Prostate gland (tissue), 2 donors: Measurements from ENCODE around the gene GATA6. TPM values are rescaled to one million over a fixed set of nuclear protein-coding genes. Genes with fewer than 3 reads are reported as not detected.

Source experiments
- DNase-seq: peaks from one replicate; pipeline ENCODE4 v3.0.0-alpha.2; 2019; ENCODE audit warnings: low spot score
- H3K27ac ChIP-seq, 2 donors: fragments of 200-600 bp; sonication (generic); 2 replicates each; pipeline ENCODE4 v1.5.1; 2017 to 2019
- H3K27me3 ChIP-seq: fragments of 200-600 bp; sonication (generic); replicated peaks from 2 replicates; pipeline ENCODE4 v1.5.1; 2019; ENCODE audit not compliant: insufficient read depth
- H3K36me3 ChIP-seq, 2 donors: fragments of 200-600 bp; sonication (generic); 1 replicate in 1 of 2; 2 replicates in 1 of 2; pipeline versions ENCODE4 v1.5.1 to v1.8.1; 2017 to 2019
- H3K4me1 ChIP-seq: fragments of 200-600 bp; sonication (generic); replicated peaks from 2 replicates; pipeline ENCODE4 v1.5.1; 2019
- H3K4me3 ChIP-seq, 2 donors: fragments of 200-600 bp; sonication (generic); 2 replicates each; pipeline ENCODE4 v1.5.1; 2017 to 2019
- H3K9me3 ChIP-seq: fragments of 200-600 bp; sonication (generic); 2 replicates; pipeline ENCODE4 v1.5.1; 2017
- POLR2A ChIP-seq: fragments of 450-650 bp; IDR thresholded peaks from one replicate; pipeline ENCODE4 v1.6.1; 2016; ENCODE audit warnings: antibody characterized with exemption, mild to moderate bottlenecking
- POLR2AphosphoS5 ChIP-seq: sonication (generic); formaldehyde crosslinking; IDR thresholded peaks from one replicate; pipeline ENCODE4 v1.6.1; 2017; ENCODE audit warnings: antibody characterized with exemption
- WGBS: methylation state at CpG from one replicate; pipeline ENCODE4 v1.1.5; 2018; 5-methylcytosine and 5-hydroxymethylcytosine counted together
- intact Hi-C: fragments of 100-400 bp; cut with DNase I; formaldehyde crosslinking; loops from one replicate; pipeline ENCODE4 v1.14.2; 2022
- total RNA-seq, 2 donors: library from RNA; depleted of rRNA; stranded (reverse); fragments of >200 nt; gene quantifications; one replicate each; pipeline ENCODE4 v1.1.0, GENCODE V29; 2016
- TF ChIP-seq, protein P1 (sequence below), 4 experiments: fragments of 200-600 bp in 2 of 4; fragments of 450-650 bp in 2 of 4; sonication (generic) in 2 of 4; IDR thresholded peaks; 1 replicate in 3 of 4; 2 replicates in 1 of 4; pipeline ENCODE4 v1.5.1; 2016 to 2019; ENCODE audit warnings: antibody characterized with exemption in 4 of 4, mild to moderate bottlenecking in 2 of 4, moderate library complexity in 2 of 4

GATA6 gene
- total RNA-seq, 2 donors from 2014 or later: 9.8 to 49.0 TPM

DNA sequence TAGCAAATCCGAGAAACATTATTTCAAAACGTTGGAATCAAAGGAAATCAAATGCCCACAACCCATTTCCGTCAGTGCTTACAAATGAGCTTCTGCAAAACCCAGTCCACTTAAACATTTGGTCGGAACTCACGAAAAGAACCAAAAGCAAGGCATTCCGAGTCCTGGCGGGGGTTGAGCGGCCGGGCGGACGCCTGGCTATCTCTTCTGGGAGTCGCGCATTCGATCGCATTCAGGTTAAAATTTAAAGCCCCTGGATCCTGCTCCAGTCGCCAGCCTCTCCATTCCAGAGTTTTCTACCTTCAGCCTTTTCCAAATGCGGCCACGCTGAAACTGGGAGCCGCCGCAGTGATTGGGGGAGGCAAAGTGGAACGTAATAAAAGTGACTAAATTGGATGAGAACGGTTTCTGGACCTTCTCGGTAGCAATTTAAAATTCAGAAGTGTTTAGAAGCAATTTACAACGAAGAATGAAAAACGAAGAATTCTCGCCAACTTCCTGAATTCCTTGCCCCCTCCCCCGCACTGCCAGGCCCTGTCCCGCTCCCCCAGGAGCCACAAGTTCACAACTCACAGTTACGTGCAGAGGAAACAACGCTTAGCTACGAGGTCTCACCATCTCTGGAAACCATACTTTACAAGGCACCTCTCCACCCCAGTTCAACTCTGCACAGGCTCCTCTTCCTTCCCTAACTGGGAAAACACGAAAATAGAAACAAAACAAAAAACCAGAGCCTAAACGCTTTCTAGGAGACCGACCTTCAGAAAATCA is 1.7 kb upstream of the GATA6 start:
- no peaks in the 10 kb centered on the region for H3K9me3 ChIP-seq
- DNase-seq: no peak
- no peaks in the 10 kb centered on the region for H3K36me3 ChIP-seq
- peaks cover 9% of the 10 kb centered on the region for H3K4me1 ChIP-seq
- peaks cover 42% of the 10 kb centered on the region for H3K27me3 ChIP-seq
- intact Hi-C loops: no loop called here
- TF ChIP-seq POLR2AphosphoS5 (no peak), POLR2A (no peak)
- TF ChIP-seq, protein P1, sequence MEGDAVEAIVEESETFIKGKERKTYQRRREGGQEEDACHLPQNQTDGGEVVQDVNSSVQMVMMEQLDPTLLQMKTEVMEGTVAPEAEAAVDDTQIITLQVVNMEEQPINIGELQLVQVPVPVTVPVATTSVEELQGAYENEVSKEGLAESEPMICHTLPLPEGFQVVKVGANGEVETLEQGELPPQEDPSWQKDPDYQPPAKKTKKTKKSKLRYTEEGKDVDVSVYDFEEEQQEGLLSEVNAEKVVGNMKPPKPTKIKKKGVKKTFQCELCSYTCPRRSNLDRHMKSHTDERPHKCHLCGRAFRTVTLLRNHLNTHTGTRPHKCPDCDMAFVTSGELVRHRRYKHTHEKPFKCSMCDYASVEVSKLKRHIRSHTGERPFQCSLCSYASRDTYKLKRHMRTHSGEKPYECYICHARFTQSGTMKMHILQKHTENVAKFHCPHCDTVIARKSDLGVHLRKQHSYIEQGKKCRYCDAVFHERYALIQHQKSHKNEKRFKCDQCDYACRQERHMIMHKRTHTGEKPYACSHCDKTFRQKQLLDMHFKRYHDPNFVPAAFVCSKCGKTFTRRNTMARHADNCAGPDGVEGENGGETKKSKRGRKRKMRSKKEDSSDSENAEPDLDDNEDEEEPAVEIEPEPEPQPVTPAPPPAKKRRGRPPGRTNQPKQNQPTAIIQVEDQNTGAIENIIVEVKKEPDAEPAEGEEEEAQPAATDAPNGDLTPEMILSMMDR (IDR thresholded peaks at IDR 0.05): no peak
- no peak overlapping the region for H3K4me3 ChIP-seq
- WGBS: 13% methylated on average over 34 of the region's 34 CpGs
- H3K27ac ChIP-seq: no peak overlapping the region

DNA sequence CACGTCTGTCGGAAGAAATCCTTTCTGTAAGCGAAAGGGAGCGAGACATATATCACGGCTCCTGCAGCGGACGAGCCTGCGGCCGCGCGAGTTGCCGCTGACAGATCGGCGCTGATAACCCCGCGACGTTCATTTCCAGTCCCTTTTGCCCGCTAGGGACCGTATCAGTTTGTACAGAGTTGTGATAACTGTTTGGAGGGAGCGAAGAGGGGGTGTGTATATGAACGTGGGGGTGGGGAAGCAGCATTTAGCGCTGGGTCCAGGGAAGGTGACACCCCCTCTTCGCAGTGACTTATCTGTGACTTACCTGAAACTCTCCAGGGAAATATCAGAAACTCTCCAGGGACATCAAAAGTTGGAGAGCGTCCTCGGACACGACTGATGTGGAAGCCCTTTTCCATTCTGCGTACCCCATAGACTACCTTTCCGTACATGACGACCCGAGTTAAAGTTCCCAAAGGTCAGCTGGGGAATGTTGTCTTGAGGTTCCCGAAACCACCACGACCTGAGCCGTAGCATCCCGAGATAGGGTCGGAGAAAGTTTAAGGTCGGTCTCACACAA is 948 bp upstream of the GATA6 start:
- Histone ChIP-seq H3K4me3 (peak overlapping the region; percentile 54 to 62), H3K27ac (no peak overlapping the region), H3K27me3 (peaks cover 39% of the 10 kb centered on the region), H3K4me1 (peaks cover 9% of the 10 kb centered on the region), H3K36me3 (no peaks in the 10 kb centered on the region), H3K9me3 (no peaks in the 10 kb centered on the region)
- WGBS: 6% methylated on average over 36 of the region's 36 CpGs
- no peak for DNase-seq
- intact Hi-C loops: no loop called here
- no peak for TF ChIP-seq POLR2AphosphoS5
- no peak for TF ChIP-seq POLR2A
- TF ChIP-seq, protein P1 (IDR thresholded peaks at IDR 0.05): peak in 1 of 4 experiments; percentile 29

DNA sequence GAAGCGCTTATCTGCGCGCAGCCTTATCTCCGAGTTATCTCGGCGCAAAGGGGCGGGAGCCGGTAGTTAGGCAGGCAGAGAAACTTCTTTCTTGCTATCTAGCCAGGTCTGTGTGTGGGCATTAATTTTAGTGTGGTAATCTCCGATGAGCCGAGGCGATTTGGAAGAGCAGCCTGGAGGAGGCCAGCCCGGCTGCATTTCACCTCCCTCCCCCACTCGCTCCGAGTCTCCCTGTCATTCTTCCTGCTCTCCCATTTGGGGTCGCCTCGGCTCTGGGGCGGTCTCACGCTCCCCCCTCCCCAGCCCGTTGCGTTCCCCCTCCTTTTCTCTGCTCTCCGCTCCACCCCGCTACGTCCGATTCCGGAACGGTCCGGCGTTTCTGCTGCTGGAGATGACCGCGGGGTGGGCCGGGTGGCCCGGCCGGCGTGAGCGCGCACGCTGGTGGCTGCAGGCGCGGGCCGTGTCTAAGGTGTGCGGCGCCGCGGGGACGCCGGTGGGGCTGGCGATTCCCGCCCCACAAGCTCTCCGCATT is 566 bp downstream of the GATA6 start:
- TF ChIP-seq POLR2AphosphoS5 (no peak), POLR2A (no peak)
- TF ChIP-seq, protein P1 (IDR thresholded peaks at IDR 0.05): no peak
- Histone ChIP-seq H3K4me1 (peaks cover 9% of the 10 kb centered on the region), H3K9me3 (no peaks in the 10 kb centered on the region), H3K27me3 (peaks cover 27% of the 10 kb centered on the region), H3K36me3 (no peaks in the 10 kb centered on the region), H3K27ac (peak overlapping the region; percentile 66 to 79), H3K4me3 (peak overlapping the region; percentile 54 to 62)
- intact Hi-C loops: loop anchor here (2.0 to 5.0 kb wide), 2 partner anchors 179 to 392 kb away; no protein-coding TSS in a partner anchor
- under 1% methylated on average over 46 of the region's 49 CpGs for WGBS
- no peak for DNase-seq

DNA sequence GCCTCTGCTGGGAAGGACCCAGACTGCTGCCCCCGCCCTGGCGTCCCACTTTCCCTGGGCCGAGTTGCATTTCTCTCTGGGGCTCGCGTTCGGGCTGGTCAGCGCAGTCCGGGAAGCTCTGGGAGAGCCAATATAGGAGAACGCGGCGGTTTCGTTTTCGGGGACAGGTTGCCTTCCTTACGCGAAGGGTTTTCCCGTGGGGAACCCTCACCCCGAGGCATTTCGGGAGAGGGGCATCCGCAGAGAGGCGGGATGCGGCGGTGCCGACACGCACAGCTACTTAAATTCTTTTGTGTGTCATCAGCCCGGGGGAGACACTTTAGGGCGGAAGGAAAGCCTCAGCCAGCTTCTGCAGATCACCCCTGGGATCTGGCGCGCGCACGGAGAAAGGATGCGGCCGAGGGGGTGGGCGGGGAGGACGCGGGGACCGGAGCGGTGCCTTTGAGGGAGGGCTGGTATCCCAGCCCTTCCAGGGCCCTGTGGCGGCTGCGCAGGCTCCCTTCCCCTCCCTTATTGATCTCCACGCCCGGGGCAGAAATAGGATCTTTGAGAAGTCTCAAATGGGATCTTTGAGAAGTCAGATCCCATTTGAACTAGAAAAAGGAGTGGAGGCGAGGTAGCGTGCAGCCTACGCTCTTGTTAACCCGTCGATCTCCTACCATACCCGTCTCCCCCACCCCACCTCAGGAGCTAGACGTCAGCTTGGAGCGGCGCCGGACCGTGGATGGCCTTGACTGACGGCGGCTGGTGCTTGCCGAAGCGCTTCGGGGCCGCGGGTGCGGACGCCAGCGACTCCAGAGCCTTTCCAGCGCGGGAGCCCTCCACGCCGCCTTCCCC is 1.2 kb downstream of the GATA6 start:
- no peak for TF ChIP-seq POLR2A
- TF ChIP-seq POLR2AphosphoS5: no peak
- TF ChIP-seq, protein P1 (IDR thresholded peaks at IDR 0.05): no peak
- H3K4me3 ChIP-seq: peak overlapping the region; percentile 54 to 62
- peak overlapping the region; percentile 66 to 79 for H3K27ac ChIP-seq
- peaks cover 9% of the 10 kb centered on the region for H3K4me1 ChIP-seq
- H3K36me3 ChIP-seq: no peaks in the 10 kb centered on the region
- H3K9me3 ChIP-seq: no peaks in the 10 kb centered on the region
- peak; percentile 54 for DNase-seq
- intact Hi-C loops: loop anchor here (2.0 to 5.0 kb wide), 2 partner anchors 178 to 392 kb away; no protein-coding TSS in a partner anchor
- peaks cover 29% of the 10 kb centered on the region for H3K27me3 ChIP-seq
- WGBS: 1% methylated on average over 66 of the region's 66 CpGs
